Transverse colon (tissue), 4 donors: ENCODE data around the gene FANCI.

ENCODE experiments used
- EP300 ChIP-seq: sonication (generic); formaldehyde crosslinking; IDR thresholded peaks from one replicate; pipeline ENCODE4 v1.6.1; 2017; ENCODE audit warnings: antibody characterized with exemption, low read depth
- POLR2A ChIP-seq: fragments of 450-650 bp; IDR thresholded peaks from one replicate; pipeline ENCODE4 v1.6.1; 2016; ENCODE audit warnings: antibody characterized with exemption, mild to moderate bottlenecking, moderate library complexity
- POLR2AphosphoS5 ChIP-seq, 3 donors: sonication (generic); formaldehyde crosslinking; IDR thresholded peaks; one replicate each; pipeline ENCODE4 v1.6.1; 2016; ENCODE audit warnings: antibody characterized with exemption in 3 of 3
- TF ChIP-seq, protein P1 (sequence below), 5 experiments: fragments of 200-600 bp in 3 of 5; fragments of 450-650 bp in 2 of 5; sonication (generic) in 3 of 5; IDR thresholded peaks; 1 replicate in 2 of 5; 2 replicates in 3 of 5; pipeline ENCODE4 v1.5.1; 2016 to 2017; ENCODE audit warnings: antibody characterized with exemption in 5 of 5, inconsistent platforms in 3 of 5, mild to moderate bottlenecking in 2 of 5, moderate library complexity in 1 of 5

DNA sequence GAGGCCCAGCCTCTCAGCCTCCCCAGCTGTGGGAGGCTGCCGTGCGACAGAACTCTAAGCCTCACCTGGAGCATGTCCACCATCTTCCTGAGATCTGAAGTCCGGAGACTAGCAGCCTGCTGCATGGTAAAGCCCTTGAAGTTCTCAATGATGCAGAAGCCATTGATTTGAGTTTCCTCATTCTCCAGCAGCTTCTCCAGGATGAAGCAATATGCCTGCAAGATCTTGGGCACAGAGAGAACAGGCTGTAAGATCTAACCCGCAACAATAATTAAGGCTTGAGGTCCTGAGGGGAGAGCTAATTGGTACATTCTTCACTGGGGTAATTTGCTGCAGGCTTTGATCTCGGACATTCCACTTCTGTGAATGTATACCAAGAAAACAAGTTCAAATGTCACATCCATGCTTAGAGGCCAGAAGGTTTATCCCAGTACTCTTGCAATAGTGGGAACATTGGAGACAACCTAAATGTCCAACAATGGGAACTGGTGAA, 32.1 kb upstream of the FANCI start:
- TF ChIP-seq, protein P1, sequence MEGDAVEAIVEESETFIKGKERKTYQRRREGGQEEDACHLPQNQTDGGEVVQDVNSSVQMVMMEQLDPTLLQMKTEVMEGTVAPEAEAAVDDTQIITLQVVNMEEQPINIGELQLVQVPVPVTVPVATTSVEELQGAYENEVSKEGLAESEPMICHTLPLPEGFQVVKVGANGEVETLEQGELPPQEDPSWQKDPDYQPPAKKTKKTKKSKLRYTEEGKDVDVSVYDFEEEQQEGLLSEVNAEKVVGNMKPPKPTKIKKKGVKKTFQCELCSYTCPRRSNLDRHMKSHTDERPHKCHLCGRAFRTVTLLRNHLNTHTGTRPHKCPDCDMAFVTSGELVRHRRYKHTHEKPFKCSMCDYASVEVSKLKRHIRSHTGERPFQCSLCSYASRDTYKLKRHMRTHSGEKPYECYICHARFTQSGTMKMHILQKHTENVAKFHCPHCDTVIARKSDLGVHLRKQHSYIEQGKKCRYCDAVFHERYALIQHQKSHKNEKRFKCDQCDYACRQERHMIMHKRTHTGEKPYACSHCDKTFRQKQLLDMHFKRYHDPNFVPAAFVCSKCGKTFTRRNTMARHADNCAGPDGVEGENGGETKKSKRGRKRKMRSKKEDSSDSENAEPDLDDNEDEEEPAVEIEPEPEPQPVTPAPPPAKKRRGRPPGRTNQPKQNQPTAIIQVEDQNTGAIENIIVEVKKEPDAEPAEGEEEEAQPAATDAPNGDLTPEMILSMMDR (IDR thresholded peaks at IDR 0.05), result no peak
- TF ChIP-seq POLR2A (no peak), EP300 (no peak), POLR2AphosphoS5 (IDR thresholded peaks at IDR 0.05) (no peak)
